H54 (cell line): ENCODE measurements around the gene CPXM1.

Source experiments
- DNase-seq: peaks from one replicate; pipeline ENCODE4 v3.0.0; 2011; ENCODE audit warnings: low spot score, mixed read lengths; ENCODE audit not compliant: insufficient read length
- FAIRE-seq: peaks from 3 replicates; lab custom pipeline; 2011; peaks lifted over from hg19 to GRCh38; lab: Jason Lieb, UNC
- POLR2A ChIP-seq: IDR thresholded peaks from 2 replicates; pipeline ENCODE4 v1.6.1; 2011; ENCODE audit warnings: low read depth, mild to moderate bottlenecking, low read length

CPXM1 gene

GRCh38 chr20:2747676-2748235 lies 52.7 kb downstream of the CPXM1 start:
- FAIRE-seq (no peak), DNase-seq (no peak)
- no peak for TF ChIP-seq POLR2A

GRCh38 chr20:2746636-2747265 lies 53.7 kb downstream of the CPXM1 start:
- FAIRE-seq (no peak), DNase-seq (no peak)
- no peak for TF ChIP-seq POLR2A

- DNase-seq = no peak
- TF ChIP-seq POLR2A = no peak
- FAIRE-seq = no peak
These were observed 54.3 kb downstream of the CPXM1 start for GRCh38 chr20:2745936-2746635.

- FAIRE-seq (no peak), DNase-seq (no peak)
- no peak for TF ChIP-seq POLR2A
These were observed 55.1 kb downstream of the CPXM1 start for GRCh38 chr20:2745060-2745910.
